Activated effector memory CD4-positive, alpha-beta T cell treated with anti-CD3 and anti-CD28 coated beads, Interleukin-2, amount 50 U/mL, for 16 hours (primary cell): Measurements from ENCODE around the gene SH3BP4.
"Not testable (repeated sequence)": the region's sequence is repeated elsewhere in the genome, so short reads cannot be mapped to it uniquely, and the experiment has no call there.

ENCODE experiments used
- DNase-seq: peaks from one replicate; pipeline ENCODE4 v3.0.0-alpha.2; 2020

The SH3BP4 gene

DNA sequence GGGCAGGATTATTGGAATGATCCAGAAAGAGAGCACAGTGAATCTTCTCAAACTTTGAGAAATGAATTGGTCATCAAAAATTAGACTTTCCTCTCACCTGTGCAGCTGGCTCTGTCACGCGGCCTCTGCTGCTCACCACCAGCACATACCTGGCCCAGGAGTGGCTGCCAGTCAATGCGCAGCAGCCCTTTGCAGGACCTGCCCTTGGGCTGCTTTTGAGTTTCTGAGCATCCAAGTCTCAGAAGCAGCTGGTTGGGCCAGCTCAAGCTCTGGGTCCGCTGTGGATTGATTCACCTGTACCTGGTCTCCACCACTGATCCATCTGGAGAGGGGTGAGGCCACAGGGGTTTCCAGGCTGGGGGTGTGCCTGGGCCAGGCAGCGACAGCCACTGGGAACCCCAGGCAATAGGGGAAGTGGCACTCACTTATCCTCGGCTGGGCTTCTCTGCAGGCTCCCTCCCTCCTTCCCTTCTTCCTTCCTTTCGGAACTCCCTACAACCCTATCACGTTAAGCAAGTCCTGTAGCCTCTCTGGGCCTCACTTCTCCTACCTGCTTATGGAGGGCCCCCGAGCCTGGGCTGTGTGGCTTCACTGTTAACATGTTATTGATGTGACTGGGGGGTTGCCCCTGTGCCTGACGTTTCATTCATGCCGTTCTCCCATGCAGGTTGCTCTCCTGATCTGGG is 48.1 kb downstream of the SH3BP4 start:
- no peak for DNase-seq

DNA sequence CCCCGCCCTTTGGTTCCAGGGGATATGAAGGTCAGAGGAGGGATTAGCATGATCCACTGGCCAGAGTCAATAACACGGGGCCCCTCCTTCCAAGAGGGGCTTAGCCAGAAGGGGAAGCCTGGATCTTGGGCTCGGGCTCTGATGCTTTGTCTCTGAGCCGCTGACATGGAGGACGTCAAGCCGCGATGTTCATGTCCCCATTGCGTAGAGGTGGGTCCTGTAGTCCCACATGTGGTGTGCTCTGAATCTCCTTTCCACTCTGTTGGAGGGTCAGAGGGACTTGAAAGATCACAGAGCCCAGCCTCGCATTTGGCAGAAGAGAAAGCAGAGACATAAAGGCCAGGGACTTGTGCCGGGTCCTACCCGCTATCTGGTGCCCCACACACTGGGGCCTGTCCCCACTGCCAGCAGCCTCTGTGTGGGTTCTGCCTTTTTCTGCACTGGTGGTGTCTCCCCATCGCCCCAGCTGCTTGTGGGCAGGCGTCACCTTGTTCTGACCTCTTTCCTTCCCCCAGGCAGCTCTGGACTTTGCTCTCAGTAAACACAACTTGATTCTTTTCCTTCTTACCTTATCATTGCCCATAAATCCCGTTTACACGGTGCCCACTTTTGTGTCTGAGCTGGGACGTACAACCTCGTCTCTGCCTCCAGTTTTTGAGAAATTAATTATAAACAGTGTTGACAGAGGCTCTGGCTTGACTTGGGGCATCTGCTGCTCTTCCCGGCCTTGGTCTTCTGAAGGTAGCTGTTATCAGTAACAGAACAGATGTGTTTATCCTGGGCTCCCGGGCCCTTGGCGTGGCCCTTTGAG is 48.8 kb downstream of the SH3BP4 start:
- no peak for DNase-seq

DNA sequence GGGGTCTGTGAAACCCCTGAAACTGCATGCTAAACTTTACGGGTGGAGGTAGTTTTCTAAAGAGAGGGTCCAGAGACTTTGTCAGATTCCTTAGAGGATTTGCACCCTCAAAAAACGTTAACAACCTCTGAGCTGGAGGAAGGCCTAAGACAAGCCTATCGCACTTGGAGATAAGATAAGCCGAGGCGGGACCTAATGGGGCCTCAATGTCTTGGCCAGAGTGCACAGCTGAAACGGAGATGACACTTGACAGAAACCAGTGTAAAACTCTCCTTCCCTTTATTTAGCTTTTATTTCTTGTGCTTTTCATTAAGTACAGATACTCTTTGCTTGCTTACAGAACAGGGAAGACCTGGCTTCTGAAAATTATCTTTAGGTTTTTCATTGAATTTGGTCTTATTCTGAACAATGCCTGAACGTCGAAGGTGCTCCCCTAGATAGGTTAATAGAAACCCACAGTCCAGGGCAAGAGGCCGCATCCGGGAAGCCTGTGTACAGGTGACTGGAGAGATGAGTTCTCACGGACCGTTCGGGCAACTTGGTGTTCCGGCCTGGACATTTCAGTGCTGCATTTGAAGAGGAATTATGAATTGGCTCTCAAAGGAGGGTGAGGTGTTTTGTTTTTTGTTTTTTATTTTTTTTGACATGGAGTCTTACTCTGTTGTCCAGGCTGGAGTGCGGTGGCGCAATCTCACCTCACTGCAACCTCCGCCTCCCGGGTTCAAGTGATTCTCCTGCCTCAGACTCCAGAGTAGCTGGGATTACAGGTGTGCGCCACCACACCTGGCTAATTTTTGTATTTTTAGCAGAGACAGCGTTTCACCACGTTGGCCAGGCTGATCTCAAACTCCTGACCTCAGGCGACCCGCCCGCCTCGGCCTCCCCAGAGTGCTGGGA is 49.7 kb downstream of the SH3BP4 start:
- no peak for DNase-seq

DNA sequence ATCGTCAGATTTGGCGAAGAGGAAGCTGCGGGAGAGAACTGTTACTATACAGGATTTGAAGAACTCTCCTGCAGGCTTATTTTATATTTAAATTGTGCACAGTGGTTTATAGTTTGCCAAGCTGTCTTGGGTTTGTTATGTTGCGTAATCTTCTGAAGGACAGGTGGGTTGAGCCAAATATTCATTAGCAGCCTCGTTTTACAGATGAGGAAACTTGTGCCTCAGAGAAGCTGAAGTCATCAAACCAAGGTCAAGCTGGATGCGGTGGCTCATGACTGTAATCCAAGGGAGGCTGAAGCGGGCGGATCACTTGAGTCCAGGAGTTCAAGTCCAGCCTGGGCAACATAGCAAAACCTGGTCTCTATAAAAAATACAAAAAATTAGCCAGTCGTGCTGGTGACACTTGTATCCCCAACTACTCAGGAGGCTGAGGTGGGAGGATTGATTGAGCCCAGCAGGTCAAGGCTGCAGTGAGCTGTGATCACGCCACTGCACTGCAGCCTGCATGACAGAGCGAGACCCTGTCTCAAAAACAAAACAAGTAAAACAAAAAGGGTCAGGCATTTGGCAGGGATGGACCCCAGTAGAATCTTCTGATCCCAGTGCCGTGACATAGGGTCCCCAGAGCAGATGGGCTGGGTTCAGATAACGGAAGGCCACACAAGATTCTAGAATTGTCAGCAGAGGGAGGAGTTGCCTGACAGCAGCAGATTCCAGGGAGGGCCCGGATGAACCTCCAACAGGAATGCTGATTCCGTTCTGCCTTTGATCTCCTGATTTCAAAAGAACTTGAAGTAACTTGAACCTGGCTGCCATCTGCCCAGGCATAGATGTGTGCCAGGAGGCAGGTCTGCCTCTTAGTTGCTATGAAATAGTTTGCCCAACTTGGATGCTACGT is 50.6 kb downstream of the SH3BP4 start:
- no peak for DNase-seq

DNA sequence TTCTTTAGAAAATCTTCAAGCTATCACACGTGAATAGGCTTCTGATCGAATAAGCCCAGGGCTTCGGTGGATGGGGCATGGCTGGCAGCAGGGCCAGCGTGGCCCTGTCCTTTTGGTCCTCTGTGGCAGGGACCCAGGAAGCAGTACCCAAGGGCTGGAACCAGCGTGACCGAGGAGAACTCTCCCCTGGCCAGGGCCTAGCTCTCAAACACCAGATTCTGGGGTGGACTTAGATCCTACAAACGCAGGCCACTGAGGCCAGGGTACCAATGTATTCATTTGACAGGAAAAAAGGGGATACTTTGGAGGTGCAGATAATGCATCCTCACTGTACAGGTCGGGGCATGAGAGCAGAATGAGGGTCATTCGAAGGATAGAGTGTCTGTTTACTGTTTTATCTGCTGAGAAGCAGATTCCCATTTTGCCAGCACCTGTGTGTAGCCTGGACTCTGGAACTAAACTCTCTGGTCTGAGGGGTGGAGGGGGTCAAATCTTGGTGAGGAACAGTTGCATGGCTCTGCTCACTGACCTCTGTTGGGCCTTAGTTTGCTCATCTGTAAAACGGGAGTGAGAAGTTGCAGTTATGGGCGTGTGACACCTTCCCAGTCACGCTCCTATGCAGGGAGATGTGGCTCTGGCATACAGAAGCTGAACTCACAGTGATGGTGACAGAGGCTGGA is 51.4 kb downstream of the SH3BP4 start:
- DNase-seq, result no peak

DNA sequence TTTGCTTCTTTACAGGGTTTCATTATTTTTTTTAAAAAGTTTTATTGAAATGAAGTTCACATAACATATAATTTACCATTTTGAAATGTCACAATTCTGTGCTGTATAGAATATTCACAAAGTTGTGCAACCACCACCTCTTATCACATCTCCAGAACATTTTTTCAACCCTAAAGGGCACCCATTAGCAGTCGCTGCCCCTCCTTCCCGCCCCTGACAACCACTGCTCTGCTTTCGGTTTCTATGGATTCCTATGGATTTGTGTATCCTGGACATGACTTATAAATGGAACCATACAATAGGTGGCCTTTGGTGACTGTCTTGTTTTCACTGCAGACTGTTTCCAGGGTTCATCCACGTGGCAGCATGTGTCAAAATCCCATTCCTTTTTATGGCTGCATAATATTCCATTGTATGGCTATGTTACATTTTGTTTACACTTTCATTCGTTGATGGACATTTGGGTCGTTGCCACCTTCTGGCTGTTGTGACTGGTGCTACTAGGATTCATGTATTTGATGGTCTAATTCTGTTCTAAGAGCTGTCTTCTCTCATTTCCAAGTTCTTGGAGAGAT is 52.6 kb downstream of the SH3BP4 start:
- no peak for DNase-seq

DNA sequence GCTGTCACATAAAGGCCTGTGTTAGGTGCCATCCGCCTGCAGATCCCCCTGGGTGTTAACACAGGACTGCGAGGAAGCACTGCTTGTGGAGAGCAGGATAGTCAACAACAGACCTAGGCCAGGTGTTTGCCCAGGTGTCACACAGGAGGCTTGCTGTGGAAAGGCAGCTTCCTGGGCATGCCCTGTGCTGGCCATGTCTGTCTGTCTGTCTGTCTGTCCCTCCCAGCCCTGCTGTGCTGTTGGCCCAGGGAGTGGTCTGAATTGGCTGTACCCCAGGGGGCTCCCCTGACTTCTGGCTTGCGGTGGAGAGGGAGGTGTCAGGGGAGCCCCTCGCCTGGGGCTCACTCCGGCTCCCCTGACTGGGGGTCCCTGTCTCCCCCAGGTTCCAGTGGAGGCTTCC is 53.2 kb downstream of the SH3BP4 start:
- no peak for DNase-seq

DNA sequence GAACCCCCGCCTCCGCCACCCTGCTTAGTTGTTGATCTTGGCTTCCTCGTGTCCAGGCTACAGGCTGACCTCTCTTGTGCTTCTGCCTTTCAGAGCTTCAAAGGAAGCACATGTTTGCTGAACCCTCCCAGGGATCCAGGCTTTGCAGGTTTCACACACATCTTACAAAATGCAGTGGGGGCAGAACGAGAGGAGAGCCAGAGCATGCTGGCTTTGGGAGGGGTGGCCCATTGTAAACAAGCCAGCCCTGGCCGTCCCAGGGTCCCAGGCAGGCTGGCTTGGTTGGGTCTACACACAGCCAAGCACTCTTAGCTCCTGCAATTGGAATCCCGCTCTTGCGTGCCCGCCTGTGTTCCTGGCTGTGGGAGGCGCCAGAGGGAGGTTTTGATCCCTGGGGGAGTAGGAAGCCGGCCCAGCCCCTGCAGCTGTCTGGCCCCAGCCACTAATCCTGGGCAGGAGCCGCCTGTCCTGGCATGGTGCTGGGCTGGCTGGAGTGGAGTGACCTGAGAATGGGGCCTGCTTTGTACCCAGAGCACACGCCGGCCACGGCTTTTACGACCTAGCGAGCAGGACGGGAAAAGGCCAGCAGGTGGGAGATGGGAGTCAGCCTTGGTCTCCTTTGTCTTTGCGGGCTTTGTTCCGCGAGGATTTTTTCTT is 53.9 kb downstream of the SH3BP4 start:
- DNase-seq, result no peak

DNA sequence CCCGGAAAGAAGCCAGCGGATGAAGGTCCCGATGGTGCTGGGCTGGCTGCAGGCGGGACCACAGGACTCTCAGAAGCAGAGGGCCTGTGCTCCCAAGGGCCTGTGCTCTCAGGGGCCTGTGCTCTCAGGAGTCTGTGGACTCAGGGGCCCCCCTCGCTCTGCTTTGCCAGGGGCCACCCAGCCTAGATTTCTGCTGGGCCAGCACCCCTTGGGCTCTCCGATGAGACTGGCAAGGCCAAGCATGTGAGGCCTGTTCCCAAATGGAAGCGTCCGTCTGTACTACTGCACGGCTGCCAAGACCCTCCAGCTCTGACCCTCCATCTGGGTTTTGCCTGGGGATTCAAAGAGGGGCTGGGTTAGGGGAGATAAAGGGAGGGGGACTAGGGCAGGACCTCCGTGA is 54.6 kb downstream of the SH3BP4 start:
- DNase-seq, result no peak

DNA sequence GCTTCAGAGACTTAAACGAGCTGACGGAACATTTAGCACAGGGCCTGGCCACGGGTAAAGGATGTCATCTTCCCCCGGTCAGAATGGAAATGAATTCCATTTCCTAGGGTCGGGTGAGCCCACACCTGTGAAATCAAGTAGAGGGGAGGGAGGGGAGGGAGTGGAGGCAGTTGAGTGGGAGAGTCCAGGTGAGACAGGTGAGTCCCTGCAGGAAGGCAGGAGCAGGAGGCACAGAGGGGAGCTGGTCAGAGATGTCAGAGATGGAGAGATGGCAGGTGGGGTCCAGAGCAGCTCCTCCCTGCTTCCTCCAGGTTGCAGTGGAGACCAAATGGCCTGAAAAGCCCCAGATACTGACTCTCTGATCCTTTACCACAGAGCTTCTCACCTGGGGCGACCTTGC is 55.2 kb downstream of the SH3BP4 start:
- no peak for DNase-seq

DNA sequence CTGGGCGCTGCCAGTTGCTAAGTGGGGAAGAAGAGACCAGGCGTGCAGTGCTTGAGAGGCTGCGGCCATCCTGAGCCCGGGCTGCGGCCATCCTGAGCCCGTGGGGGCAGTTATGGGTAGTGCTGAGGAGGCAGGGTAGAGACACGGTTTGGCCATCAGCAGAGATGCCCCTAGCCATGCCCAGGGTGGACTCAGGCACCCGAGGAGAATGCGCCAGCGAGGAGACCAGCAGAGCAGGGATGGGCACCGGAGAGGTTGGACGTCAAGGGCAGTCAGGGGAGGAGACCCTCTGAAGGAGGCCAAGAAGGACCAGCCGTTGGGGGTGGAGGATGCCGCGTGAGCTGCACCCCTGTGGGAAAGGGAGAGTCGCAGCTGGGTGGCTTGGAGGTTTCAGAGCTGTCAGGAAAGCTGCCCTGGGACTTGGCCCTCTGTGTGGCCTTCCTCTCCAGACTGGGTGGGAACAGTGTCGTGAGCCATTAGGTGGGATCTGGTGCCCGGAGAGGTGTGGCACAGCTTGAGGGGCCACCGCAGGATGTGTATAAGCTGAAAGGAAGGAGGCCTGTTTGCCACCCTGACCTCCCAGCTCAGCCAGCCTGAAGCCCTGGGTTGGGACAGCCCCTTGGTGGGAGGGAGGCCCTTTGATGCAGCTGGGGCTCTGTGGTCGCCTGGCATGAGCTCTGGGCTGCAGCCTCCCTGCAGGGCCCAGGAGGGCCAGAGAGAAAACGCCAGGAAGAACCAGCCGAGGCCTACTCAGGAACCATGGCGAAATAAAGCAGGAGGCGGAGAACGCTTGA is 56.0 kb downstream of the SH3BP4 start:
- DNase-seq, result no peak

DNA sequence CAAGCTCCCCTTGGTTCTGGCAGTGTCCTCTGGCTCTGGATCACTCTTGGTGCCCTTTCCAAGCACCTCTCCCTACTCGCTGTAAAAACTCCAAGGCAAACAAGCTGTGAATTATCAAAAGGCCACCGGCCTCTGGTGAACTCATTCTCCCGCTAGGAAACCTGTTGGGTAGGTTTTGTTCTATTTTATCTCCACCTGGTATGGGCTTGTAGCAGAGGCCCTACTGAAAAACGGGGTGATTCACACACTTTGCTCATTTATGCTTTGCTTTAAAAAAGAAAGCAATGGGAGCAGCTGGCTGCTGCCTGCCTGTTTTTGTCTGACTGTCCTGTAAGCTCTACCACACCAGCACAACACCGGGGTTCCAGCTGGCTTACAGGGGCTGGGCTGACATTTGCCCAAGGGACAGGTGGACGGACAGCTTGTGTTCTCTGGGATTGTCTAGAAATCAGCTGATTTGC is 56.8 kb downstream of the SH3BP4 start:
- no peak for DNase-seq

DNA sequence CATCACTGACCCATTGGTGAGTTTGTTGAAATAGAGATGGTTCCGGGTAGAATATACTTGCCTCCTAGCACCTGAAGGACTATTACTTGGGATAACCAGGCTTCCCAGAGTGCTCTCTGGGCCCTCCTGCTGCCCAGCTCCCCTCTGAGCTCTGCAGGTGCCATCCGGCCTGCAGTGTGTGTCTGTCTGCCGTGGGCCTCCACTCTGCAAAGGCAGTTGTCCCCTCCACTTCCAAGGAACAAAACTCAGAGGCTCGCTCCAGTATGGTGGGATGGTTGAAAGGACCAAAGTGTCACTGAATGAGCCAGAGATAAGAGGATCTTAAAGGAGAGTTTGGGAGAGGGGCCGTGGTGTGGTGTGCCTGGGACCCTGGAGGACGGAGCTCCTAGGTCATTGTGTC is 57.3 kb downstream of the SH3BP4 start:
- DNase-seq, result no peak

DNA sequence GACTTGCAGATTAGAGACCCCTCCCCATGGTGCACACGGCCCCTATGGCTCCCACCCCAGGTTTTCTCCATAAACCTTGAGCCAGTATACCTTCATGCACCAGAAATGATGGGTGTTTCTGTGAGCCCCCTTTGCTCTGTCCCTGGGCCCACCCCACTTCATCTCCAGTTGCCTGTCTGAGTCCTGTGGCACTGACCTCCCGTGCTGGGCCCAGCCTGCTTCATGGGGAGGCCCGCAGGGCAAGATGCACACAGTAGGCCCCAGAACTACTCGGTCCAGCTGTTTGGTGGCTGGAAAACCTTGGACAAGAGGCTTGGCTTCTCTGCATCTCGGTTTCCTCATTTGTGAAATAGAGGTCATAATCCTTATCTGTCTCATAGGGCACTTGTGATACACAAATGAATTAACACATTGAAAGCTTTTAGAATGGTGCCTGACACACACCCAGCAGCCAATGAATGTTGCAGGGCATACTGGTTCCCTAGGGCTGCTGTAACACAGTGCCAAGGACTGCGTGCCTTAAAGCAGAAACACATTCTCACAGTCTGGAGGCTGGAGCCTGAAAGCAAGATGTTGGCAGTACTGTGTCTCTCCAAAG is 58.4 kb downstream of the SH3BP4 start:
- DNase-seq, result no peak

DNA sequence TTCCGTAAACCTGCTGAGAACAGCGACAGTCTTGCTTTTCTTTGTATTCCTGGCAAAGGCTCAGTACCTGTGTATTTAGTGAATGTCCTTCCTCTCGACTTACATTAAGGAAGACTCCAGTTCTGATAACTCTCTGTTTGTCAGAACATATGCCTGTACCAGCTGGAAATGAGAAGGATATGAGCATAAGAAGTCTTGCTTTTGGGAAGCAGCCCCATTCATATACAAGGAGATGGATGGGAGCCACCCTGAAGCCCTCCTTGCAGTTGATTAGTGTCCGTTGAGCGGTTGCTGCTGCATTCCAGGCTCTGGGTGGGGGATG is 59.8 kb downstream of the SH3BP4 start:
- no peak for DNase-seq

DNA sequence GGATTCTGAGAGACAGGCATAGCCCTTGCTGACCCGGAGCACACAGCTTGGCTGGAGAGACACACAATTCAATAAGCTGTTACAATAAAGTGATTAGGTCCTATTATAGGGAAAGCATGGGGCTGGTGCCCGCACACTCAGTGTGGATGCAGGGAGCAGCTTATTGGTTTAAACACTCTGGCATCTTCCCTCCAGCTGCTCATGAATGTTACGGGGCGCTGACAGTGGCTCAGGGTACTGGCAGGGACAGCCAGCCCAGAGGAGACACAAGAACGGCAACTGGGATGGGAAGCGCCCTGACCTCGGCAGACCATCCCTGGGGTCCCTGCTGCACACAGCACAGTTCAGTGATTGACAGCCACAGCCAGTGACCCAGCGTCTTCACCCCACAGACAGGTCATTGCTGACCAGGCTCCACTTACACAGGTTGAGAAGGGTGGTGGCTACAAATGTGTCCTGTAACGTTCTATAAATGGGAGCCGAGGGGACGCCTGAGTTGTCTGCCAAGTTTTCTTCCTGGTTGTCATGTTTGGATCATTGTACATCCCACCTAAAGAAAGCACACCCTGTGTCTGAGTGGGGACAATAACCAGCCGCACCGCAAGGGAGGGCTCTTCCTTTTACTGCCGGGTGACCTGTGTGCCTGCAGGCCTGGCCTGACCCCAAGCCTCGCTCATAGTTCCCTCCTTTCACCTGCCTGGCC is 60.3 kb downstream of the SH3BP4 start:
- DNase-seq, result no peak

DNA sequence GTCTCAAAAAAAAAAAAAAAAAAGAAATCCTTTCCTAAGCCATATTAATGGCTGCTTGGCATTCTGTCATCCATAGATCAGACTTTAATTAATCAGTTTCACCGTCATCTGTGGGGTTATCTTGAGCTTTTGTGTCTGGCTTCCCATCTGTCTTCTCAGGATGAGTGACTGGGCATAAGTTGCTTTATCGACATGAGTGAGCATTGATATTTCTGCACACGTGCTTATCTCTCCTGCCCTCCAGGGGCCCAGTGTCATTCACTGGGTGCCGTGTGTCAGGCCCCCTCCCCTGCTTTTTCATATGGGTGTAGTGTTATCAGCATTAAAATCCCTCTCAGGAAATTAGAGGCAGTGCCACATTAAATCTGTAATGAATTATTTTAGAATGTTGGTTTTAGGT is 65.6 kb downstream of the SH3BP4 start:
- DNase-seq, result no peak

DNA sequence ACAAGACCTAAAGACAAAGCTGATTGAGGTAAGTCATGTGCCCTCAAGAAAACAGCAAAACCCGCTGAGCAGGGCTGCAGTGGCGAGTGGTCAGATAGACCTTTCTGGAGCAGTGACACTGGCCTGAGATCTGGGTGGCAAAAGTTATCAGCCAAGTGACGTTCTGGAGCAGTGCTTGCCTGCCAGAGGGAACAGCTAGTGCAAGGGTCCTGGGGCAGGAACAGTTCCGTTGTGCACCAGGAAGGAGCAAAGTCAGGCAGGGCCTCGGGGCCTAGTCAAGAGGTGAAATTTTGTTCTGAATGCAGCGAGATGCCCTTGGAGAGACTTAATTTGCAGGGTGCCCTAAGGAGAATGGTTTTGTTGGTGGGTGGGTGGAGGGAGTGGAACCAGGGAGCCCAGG is 67.0 kb downstream of the SH3BP4 start:
- DNase-seq, result no peak

DNA sequence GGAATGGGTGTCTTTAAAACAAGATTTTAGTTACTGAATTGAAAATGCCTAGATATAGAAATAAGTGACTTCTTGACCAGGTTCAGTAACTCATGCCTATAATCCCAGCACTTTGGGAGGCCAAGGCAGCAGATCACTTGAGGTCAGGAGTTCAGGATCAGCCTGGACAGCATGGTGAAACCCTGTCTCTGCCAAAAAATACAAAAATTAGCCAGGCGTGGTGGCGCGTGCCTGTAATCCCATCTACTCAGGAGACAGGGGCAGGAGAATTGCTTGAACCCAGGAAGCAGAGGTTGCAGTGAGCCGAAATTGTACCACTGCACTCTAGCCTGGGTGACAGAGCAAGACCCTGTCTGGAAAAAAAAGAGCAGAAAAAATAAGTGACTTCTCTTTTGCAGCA is 68.3 kb downstream of the SH3BP4 start:
- not testable (repeated sequence) for DNase-seq
